Fibroblast of villous mesenchyme (primary cell): ENCODE measurements around the gene STAC2. TPM values are rescaled to one million over a fixed set of nuclear protein-coding genes. Genes with fewer than 3 reads are reported as not detected.

Source experiments
- DNase-seq: peaks from one replicate; pipeline ENCODE4 v3.0.0-alpha.2; 2010; ENCODE audit warnings: low read depth
- H3K4me3 ChIP-seq: 2 replicates; pipeline ENCODE4 v1.5.1; 2011; ENCODE audit warnings: low read depth, mild to moderate bottlenecking, low read length
- CTCF ChIP-seq: IDR thresholded peaks from 2 replicates; pipeline ENCODE4 v1.5.1; 2012; ENCODE audit warnings: low read depth, mild to moderate bottlenecking, low read length; ENCODE audit not compliant: insufficient read depth
- total RNA-seq: library from RNA; depleted of rRNA; stranded (reverse); fragments of >200 nt; gene quantifications from 2 replicates; pipeline ENCODE4 v1.2.3, GENCODE V29; 2012

The STAC2 gene
- total RNA-seq, 1 donor: not detected

DNA sequence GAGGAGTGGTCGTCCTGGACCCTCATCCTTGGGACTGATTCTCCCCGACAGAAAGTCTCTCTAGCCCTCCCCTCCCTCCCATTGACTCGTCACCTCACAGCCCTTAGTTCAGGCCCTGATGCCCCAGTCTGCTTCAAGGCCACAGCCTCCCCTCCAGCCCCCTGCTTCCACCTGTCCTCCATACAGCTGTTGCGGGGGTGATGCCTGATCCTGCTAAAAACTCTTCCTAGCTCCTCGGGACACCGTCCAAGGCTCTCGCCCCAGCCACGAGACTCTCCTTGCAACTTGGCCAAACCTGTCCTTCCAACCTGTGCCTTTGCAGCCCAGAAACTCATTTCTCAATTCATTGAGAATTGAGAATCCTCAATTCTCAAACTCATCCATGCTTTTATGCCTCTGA is 6.8 kb downstream of the STAC2 start:
- H3K4me3 ChIP-seq: no peak overlapping the region
- no peak for DNase-seq
- TF ChIP-seq CTCF: no peak

- no peak for TF ChIP-seq CTCF
- H3K4me3 ChIP-seq: no peak overlapping the region
- no peak for DNase-seq
Observed at GRCh38 chr17:39217734-39218369, 7.9 kb downstream of the STAC2 start.

- H3K4me3 ChIP-seq: no peak overlapping the region
- DNase-seq: no peak
- no peak for TF ChIP-seq CTCF
Observed at GRCh38 chr17:39213852-39214251, 11.9 kb downstream of the STAC2 start.

- no peak for DNase-seq
- no peak overlapping the region for H3K4me3 ChIP-seq
- no peak for TF ChIP-seq CTCF
Observed at GRCh38 chr17:39212841-39213480, 12.8 kb downstream of the STAC2 start.

DNA sequence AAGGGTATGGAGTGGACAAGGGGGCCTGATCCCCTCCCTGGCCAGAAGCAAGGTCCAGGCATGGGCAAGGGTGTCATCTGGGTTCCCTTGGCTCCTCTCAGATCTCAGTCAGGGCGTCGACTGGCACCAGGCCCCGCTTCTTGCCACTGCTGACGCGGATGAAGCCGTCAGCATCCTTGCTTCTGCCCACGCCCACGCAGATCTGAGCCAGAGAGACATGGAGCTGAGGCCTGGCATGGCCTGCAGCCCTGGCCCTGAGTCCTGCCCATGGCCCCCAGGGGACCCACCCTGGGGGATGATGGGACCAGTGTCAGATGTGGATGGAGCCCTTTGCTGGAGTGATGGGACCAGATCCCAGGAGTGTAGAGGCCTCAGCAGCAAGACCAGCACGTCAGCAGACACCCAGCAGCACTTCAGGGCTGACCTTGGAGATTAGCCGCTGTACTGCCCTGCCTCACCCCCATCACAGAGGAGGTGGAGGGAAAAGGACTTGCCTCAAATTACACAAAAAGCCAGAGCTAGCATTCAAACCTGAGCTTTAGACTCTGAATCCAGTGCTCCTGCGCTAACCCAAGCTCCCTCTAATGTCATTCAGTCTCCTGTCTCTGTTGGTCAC is 13.4 kb downstream of the STAC2 start:
- no peak overlapping the region for H3K4me3 ChIP-seq
- no peak for DNase-seq
- TF ChIP-seq CTCF: no peak

- peak overlapping the region; percentile 41 for H3K4me3 ChIP-seq
- no peak for DNase-seq
- no peak for TF ChIP-seq CTCF
Observed at GRCh38 chr17:39210093-39210434, 15.7 kb downstream of the STAC2 start.
